ENCODE measurements around the gene RAB24. TPM values are rescaled to one million over a fixed set of nuclear protein-coding genes. Genes with fewer than 3 reads are reported as not detected.

Gene RAB24
- total RNA-seq, 2 donors from 2014 or later = 26.3 to 29.4 TPM

- DNase-seq (no peak), ATAC-seq (replicated peaks in 1 of 2) (no peak)
- Mint-ChIP-seq H3K4me1 (ENCODE audit: low read depth) (no peaks in the 10 kb centered on the region), H3K4me3 (no peak overlapping the region), H3K27ac (no peak overlapping the region), H3K9me3 (no peaks in the 10 kb centered on the region), H3K27me3 (ENCODE audit: low read depth) (no peaks in the 10 kb centered on the region), H3K36me3 (ENCODE audit: insufficient read depth in 2 of 2) (peaks cover 8 to 34% of the 10 kb centered on the region in 2 donors)
Measured at GRCh38 chr5:177256296-177256695, 47.2 kb downstream of the RAB24 start.

DNA sequence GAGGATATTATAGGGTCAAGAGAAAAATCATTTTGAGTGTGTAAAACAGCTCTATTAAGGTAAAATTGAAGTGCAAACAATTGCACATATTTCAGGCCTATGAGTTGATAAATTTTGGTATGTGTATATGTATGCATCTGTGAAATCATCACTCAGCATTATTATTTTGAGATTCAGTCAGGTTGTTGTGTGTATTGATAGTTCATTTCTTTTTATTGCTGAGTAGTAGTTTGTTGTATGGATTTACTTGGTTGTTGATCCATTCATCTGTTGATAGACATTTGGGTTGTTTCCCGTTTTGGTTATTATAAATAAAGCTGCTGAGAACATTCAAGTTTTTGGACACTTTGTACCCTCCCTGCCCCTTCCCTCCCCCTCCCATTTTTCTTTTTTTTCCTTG, 50.3 kb downstream of the RAB24 start:
- Mint-ChIP-seq H3K4me3 (no peak overlapping the region), H3K27ac (no peak overlapping the region), H3K36me3 (ENCODE audit: insufficient read depth in 2 of 2) (peaks cover 4 to 30% of the 10 kb centered on the region in 2 donors), H3K9me3 (no peaks in the 10 kb centered on the region), H3K27me3 (ENCODE audit: low read depth) (no peaks in the 10 kb centered on the region), H3K4me1 (ENCODE audit: low read depth) (no peaks in the 10 kb centered on the region)
- DNase-seq = no peak
- no peak for ATAC-seq (replicated peaks in 1 of 2)

Other genes with a start within 250 kb of the RAB24 start
- 1 to 10 TPM in 1 of 2 donors, under 1 TPM in 1; 0.62 to 1.1 TPM for gene FGFR4, start 216.8 kb downstream of the RAB24 start, total RNA-seq
- gene NSD1, start 169.9 kb downstream of the RAB24 start, total RNA-seq = 100 to 1,000 TPM in 1 of 2 donors, 10 to 100 TPM in 1; 89.8 to 114 TPM
- gene PRELID1, start 80 bp upstream of the RAB24 start, total RNA-seq = 100 to 1,000 TPM; 118 to 128 TPM
- gene MXD3, start 8.2 kb upstream of the RAB24 start, total RNA-seq = 10 to 100 TPM; 44.2 to 61.1 TPM
- 100 to 1,000 TPM; 115 to 124 TPM for gene LMAN2, start 47.9 kb upstream of the RAB24 start, total RNA-seq
- 10 to 100 TPM; 41.3 to 50.8 TPM for gene RGS14, start 54.2 kb upstream of the RAB24 start, total RNA-seq
- under 1 TPM; 0.19 to 0.21 TPM for gene SLC34A1, start 80.7 kb upstream of the RAB24 start, total RNA-seq
- not detected for gene PFN3, start 96.9 kb upstream of the RAB24 start, total RNA-seq
- gene F12, start 105.8 kb upstream of the RAB24 start, total RNA-seq = 1 to 10 TPM; 6.5 to 6.7 TPM
- 100 to 1,000 TPM; 133 to 135 TPM for gene GRK6, start 123.0 kb upstream of the RAB24 start, total RNA-seq
- 10 to 100 TPM; 12.1 to 16.0 TPM for gene PRR7, start 143.1 kb upstream of the RAB24 start, total RNA-seq
- 10 to 100 TPM; 69.5 to 98.8 TPM for gene DBN1, start 169.9 kb upstream of the RAB24 start, total RNA-seq
- gene PDLIM7, start 193.9 kb upstream of the RAB24 start, total RNA-seq = 10 to 100 TPM; 87.5 to 93.9 TPM
- 1 to 10 TPM; 4.0 to 5.7 TPM for gene DOK3, start 206.1 kb upstream of the RAB24 start, total RNA-seq
- 100 to 1,000 TPM in 1 of 2 donors, 10 to 100 TPM in 1; 89.2 to 117 TPM for gene DDX41, start 213.2 kb upstream of the RAB24 start, total RNA-seq